ENCODE measurements around the gene DBH. TPM values are rescaled to one million over a fixed set of nuclear protein-coding genes. Genes with fewer than 3 reads are reported as not detected.

Gene DBH
- total RNA-seq, 1 experiment from 2014 or later = not detected

DNA sequence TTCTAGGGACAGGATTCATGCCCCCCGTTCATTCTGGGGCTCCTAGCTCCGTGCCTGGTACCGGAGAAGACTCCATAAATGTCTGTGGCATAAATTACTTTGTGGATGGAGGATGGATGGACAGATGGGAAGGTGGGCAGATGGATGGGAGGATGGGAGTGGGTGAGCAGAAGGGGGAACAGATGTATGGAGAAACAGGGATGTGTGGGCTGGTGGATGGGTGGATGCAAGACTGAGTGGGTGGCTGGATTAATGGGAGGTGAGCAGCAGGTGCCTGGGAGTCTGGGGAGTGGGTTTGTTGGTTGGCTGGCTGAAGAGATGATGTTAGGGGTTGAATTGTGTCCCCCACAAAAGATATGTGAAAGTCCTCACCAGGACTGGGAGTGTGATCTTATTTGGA, 58.5 kb downstream of the DBH start:
- Histone ChIP-seq H3K27me3 (replicated peaks; ENCODE audit: insufficient read depth, low read depth, low read length, poor library complexity) (peaks cover 5% of the 10 kb centered on the region), H3K4me1 (ENCODE audit: insufficient read depth, low read length, poor library complexity, severe bottlenecking) (peaks cover 10% of the 10 kb centered on the region), H3K36me3 (ENCODE audit: insufficient read depth, low read length, poor library complexity, severe bottlenecking) (no peaks in the 10 kb centered on the region), H3K4me3 (ENCODE audit: low read depth, low read length, poor library complexity, severe bottlenecking) (no peak overlapping the region), H3K9me3 (ENCODE audit: low read depth, low read length, poor library complexity, severe bottlenecking) (no peaks in the 10 kb centered on the region), H3K27ac (ENCODE audit: low read depth, low read length, poor library complexity, severe bottlenecking) (no peak overlapping the region)
- no peak for DNase-seq (ENCODE audit: low spot score)
- intact Hi-C loops (cut with micrococcal nuclease; ENCODE audit: unreplicated experiment) = no loop called here
- ChIA-PET POLR2A (ENCODE audit: low non-redundant PET) (no interaction called here), CTCF (no interaction called here)
- BruUV-seq (replicated peaks) = no TSS peak
- TF ChIP-seq, protein P1, sequence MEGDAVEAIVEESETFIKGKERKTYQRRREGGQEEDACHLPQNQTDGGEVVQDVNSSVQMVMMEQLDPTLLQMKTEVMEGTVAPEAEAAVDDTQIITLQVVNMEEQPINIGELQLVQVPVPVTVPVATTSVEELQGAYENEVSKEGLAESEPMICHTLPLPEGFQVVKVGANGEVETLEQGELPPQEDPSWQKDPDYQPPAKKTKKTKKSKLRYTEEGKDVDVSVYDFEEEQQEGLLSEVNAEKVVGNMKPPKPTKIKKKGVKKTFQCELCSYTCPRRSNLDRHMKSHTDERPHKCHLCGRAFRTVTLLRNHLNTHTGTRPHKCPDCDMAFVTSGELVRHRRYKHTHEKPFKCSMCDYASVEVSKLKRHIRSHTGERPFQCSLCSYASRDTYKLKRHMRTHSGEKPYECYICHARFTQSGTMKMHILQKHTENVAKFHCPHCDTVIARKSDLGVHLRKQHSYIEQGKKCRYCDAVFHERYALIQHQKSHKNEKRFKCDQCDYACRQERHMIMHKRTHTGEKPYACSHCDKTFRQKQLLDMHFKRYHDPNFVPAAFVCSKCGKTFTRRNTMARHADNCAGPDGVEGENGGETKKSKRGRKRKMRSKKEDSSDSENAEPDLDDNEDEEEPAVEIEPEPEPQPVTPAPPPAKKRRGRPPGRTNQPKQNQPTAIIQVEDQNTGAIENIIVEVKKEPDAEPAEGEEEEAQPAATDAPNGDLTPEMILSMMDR (conservative IDR thresholded peaks at IDR 0.05; ENCODE audit: low read depth, low read length) = no peak
- no peak for TF ChIP-seq EZH2 (IDR thresholded peaks at IDR 0.05; ENCODE audit: borderline replicate concordance, low read depth, low read length, poor library complexity, severe bottlenecking)

DNA sequence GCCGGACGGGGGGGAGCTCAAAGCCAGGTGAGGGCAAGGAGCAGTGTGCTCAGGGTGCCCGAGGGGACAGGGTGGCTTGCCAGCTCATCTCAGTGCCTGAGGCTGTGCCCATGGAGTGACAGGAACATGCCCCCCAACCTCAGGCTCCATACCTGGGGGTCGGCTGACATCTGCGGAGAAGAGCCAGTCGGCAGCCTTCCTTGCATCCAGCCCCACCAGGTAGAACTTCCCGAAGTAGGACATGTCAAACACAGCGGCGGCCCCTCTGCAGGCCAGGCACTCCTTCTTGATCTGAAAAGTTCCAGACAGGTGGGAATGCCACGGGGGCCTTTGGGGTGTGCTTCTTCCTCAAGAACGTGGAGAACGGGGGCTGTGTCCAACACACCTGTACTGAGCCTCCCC, 59.9 kb downstream of the DBH start:
- Histone ChIP-seq H3K36me3 (ENCODE audit: insufficient read depth, low read length, poor library complexity, severe bottlenecking) (no peaks in the 10 kb centered on the region), H3K27me3 (replicated peaks; ENCODE audit: insufficient read depth, low read depth, low read length, poor library complexity) (peaks cover 5% of the 10 kb centered on the region), H3K9me3 (ENCODE audit: low read depth, low read length, poor library complexity, severe bottlenecking) (no peaks in the 10 kb centered on the region), H3K4me3 (ENCODE audit: low read depth, low read length, poor library complexity, severe bottlenecking) (no peak overlapping the region), H3K27ac (ENCODE audit: low read depth, low read length, poor library complexity, severe bottlenecking) (no peak overlapping the region), H3K4me1 (ENCODE audit: insufficient read depth, low read length, poor library complexity, severe bottlenecking) (peaks cover 10% of the 10 kb centered on the region)
- BruUV-seq (replicated peaks) = no TSS peak
- ChIA-PET POLR2A (ENCODE audit: low non-redundant PET) (interaction anchor here (0.6 kb wide), 1 partner anchor 205 kb away, joined by 5 read pairs; no protein-coding TSS in a partner anchor), CTCF (no interaction called here)
- DNase-seq (ENCODE audit: low spot score) = no peak
- intact Hi-C loops (cut with micrococcal nuclease; ENCODE audit: unreplicated experiment) = no loop called here
- no peak for TF ChIP-seq EZH2 (IDR thresholded peaks at IDR 0.05; ENCODE audit: borderline replicate concordance, low read depth, low read length, poor library complexity, severe bottlenecking)
- TF ChIP-seq, protein P1 (conservative IDR thresholded peaks at IDR 0.05; ENCODE audit: low read depth, low read length) = no peak

DNA sequence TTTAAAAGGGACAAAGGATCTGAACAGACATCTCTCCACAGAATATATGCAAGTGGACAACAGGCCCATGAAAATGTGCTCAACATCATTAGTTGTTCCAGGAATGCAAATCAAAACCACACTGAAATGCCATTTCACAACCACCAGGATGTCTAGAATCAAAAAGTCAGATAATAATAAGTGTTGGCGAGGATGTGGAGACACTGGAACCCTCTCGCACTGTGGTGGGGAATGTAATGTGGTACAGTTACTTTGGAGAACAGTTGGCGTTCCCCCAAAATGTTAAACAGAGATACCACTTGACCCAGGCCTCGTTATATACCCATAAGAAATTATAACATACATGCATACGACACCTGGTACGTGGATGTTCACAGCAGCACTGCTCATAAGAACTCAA, 63.4 kb downstream of the DBH start:
- Histone ChIP-seq H3K9me3 (ENCODE audit: low read depth, low read length, poor library complexity, severe bottlenecking) (no peaks in the 10 kb centered on the region), H3K36me3 (ENCODE audit: insufficient read depth, low read length, poor library complexity, severe bottlenecking) (no peaks in the 10 kb centered on the region), H3K27me3 (replicated peaks; ENCODE audit: insufficient read depth, low read depth, low read length, poor library complexity) (peaks cover 5% of the 10 kb centered on the region), H3K4me3 (ENCODE audit: low read depth, low read length, poor library complexity, severe bottlenecking) (no peak overlapping the region), H3K27ac (ENCODE audit: low read depth, low read length, poor library complexity, severe bottlenecking) (no peak overlapping the region), H3K4me1 (ENCODE audit: insufficient read depth, low read length, poor library complexity, severe bottlenecking) (peaks cover 15% of the 10 kb centered on the region)
- BruUV-seq (replicated peaks) = no TSS peak
- no peak for DNase-seq (ENCODE audit: low spot score)
- ChIA-PET POLR2A (ENCODE audit: low non-redundant PET) (no interaction called here), CTCF (no interaction called here)
- no peak for TF ChIP-seq EZH2 (IDR thresholded peaks at IDR 0.05; ENCODE audit: borderline replicate concordance, low read depth, low read length, poor library complexity, severe bottlenecking)
- TF ChIP-seq, protein P1 (conservative IDR thresholded peaks at IDR 0.05; ENCODE audit: low read depth, low read length) = no peak
- intact Hi-C loops (cut with micrococcal nuclease; ENCODE audit: unreplicated experiment) = no loop called here
